ENCODE data around the gene CDC6. TPM values are rescaled to one million over a fixed set of nuclear protein-coding genes. Genes with fewer than 3 reads are reported as not detected.

CDC6 gene
- total RNA-seq, result 7.9 and 8.8 TPM in 2 replicates

GRCh38 chr17:40287494-40288369 is at the start of gene CDC6:
Gene CDC6 (plus strand): TSS chr17:40287879. CDS start chr17:40289421, 1,542 bp downstream.
- no peak for TF ChIP-seq CTCF (IDR thresholded peaks at IDR 0.05; ENCODE audit: insufficient read depth, low read length, poor library complexity, severe bottlenecking)
- peak; percentile 94 for DNase-seq (ENCODE audit: low read depth)
- Histone ChIP-seq H3K27me3 (ENCODE audit: control insufficient read depth, insufficient read depth, low read length) (no peaks in the 10 kb centered on the region), H3K36me3 (ENCODE audit: control insufficient read depth, insufficient read depth, low read length) (no peaks in the 10 kb centered on the region), H3K4me3 (ENCODE audit: low read depth, low read length) (peak within 1 kb of the TSS; percentile 55)

- Histone ChIP-seq H3K27me3 (ENCODE audit: control insufficient read depth, insufficient read depth, low read length) (no peaks in the 10 kb centered on the region), H3K4me3 (ENCODE audit: low read depth, low read length) (no peak overlapping the region), H3K36me3 (ENCODE audit: control insufficient read depth, insufficient read depth, low read length) (peaks cover 1% of the 10 kb centered on the region)
- TF ChIP-seq CTCF (IDR thresholded peaks at IDR 0.05; ENCODE audit: insufficient read depth, low read length, poor library complexity, severe bottlenecking), result no peak
- DNase-seq (ENCODE audit: low read depth), result no peak
Measured at GRCh38 chr17:40241252-40241834, 46.3 kb upstream of the CDC6 start.

GRCh38 chr17:40242774-40243173 is 44.9 kb upstream of the CDC6 start:
- Histone ChIP-seq H3K4me3 (ENCODE audit: low read depth, low read length) (no peak overlapping the region), H3K27me3 (ENCODE audit: control insufficient read depth, insufficient read depth, low read length) (no peaks in the 10 kb centered on the region), H3K36me3 (ENCODE audit: control insufficient read depth, insufficient read depth, low read length) (peaks cover 1% of the 10 kb centered on the region)
- DNase-seq (ENCODE audit: low read depth), result no peak
- no peak for TF ChIP-seq CTCF (IDR thresholded peaks at IDR 0.05; ENCODE audit: insufficient read depth, low read length, poor library complexity, severe bottlenecking)

- H3K36me3 ChIP-seq (ENCODE audit: control insufficient read depth, insufficient read depth, low read length), result peaks cover 1% of the 10 kb centered on the region
- H3K4me3 ChIP-seq (ENCODE audit: low read depth, low read length), result no peak overlapping the region
- H3K27me3 ChIP-seq (ENCODE audit: control insufficient read depth, insufficient read depth, low read length), result no peaks in the 10 kb centered on the region
- no peak for DNase-seq (ENCODE audit: low read depth)
- no peak for TF ChIP-seq CTCF (IDR thresholded peaks at IDR 0.05; ENCODE audit: insufficient read depth, low read length, poor library complexity, severe bottlenecking)
Measured at GRCh38 chr17:40243761-40244160, 43.9 kb upstream of the CDC6 start.

GRCh38 chr17:40244255-40244654 is 43.4 kb upstream of the CDC6 start:
- DNase-seq (ENCODE audit: low read depth), result no peak
- H3K4me3 ChIP-seq (ENCODE audit: low read depth, low read length), result no peak overlapping the region
- H3K27me3 ChIP-seq (ENCODE audit: control insufficient read depth, insufficient read depth, low read length), result no peaks in the 10 kb centered on the region
- TF ChIP-seq CTCF (IDR thresholded peaks at IDR 0.05; ENCODE audit: insufficient read depth, low read length, poor library complexity, severe bottlenecking), result no peak
- peaks cover 1% of the 10 kb centered on the region for H3K36me3 ChIP-seq (ENCODE audit: control insufficient read depth, insufficient read depth, low read length)
